ENCODE data around the gene APLP2.

The APLP2 gene

GRCh38 chr11:130120045-130120444 lies 50.4 kb downstream of the APLP2 start:
- H3K4me3 ChIP-seq (ENCODE audit: low read depth, low read length): no peak overlapping the region
- no peak for TF ChIP-seq CTCF (IDR thresholded peaks at IDR 0.05; ENCODE audit: control insufficient read depth, extremely low read depth, insufficient read depth)
- DNase-seq (ENCODE audit: low read depth): no peak

DNA sequence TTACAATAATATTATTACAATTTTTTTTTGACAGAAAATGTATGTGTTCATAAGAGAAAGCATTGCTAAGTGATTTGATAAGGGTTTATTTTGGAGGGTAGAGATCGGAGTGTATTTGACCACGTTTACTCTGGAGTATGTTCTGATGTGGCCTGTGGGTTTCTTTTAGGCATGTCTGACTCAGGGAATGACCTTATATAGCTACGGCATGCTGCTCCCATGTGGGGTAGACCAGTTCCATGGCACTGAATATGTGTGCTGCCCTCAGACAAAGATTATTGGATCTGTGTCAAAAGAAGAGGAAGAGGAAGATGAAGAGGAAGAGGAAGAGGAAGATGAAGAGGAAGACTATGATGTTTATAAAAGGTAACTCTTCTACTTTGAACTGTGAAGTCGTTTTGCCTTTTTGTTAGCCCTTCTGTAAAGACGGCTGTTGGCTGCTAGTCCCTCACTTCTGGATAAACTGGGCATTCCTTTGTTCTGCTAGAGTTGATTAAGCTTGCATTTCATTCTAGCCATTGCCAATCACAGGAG lies 51.8 kb downstream of the APLP2 start:
- DNase-seq (ENCODE audit: low read depth): no peak
- TF ChIP-seq CTCF (IDR thresholded peaks at IDR 0.05; ENCODE audit: control insufficient read depth, extremely low read depth, insufficient read depth): no peak
- no peak overlapping the region for H3K4me3 ChIP-seq (ENCODE audit: low read depth, low read length)

- no peak for TF ChIP-seq CTCF (IDR thresholded peaks at IDR 0.05; ENCODE audit: control insufficient read depth, extremely low read depth, insufficient read depth)
- no peak for DNase-seq (ENCODE audit: low read depth)
- H3K4me3 ChIP-seq (ENCODE audit: low read depth, low read length): no peak overlapping the region
These were observed 52.5 kb downstream of the APLP2 start for GRCh38 chr11:130122141-130122575.

DNA sequence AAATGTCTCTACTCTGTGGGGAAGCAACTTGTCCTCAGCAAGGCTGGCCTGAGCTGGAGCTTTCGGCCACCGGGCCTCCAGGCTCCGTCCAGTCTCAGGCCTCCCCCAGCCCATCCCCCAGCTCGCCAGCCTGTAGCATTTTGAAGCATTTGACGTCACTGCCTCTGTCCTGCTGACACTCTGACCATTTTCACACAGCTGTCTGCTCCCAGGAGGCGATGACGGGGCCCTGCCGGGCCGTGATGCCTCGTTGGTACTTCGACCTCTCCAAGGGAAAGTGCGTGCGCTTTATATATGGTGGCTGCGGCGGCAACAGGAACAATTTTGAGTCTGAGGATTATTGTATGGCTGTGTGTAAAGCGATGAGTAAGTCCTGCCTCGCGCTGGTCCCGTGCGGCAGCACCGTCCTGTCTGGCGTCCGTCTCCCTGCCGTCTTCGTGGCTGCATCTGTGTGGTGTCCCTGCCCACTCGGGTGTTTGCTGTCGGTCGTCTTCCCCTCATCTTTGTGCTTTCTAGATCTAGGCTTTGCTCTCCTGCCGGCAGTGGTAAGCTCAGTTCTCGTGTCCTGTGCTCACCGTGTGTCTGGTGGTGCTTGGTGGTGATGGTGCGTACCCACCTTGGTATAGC lies 53.8 kb downstream of the APLP2 start:
- no peak for TF ChIP-seq CTCF (IDR thresholded peaks at IDR 0.05; ENCODE audit: control insufficient read depth, extremely low read depth, insufficient read depth)
- no peak for DNase-seq (ENCODE audit: low read depth)
- no peak overlapping the region for H3K4me3 ChIP-seq (ENCODE audit: low read depth, low read length)

GRCh38 chr11:130124096-130124495 lies 54.4 kb downstream of the APLP2 start:
- no peak for DNase-seq (ENCODE audit: low read depth)
- no peak for TF ChIP-seq CTCF (IDR thresholded peaks at IDR 0.05; ENCODE audit: control insufficient read depth, extremely low read depth, insufficient read depth)
- no peak overlapping the region for H3K4me3 ChIP-seq (ENCODE audit: low read depth, low read length)

DNA sequence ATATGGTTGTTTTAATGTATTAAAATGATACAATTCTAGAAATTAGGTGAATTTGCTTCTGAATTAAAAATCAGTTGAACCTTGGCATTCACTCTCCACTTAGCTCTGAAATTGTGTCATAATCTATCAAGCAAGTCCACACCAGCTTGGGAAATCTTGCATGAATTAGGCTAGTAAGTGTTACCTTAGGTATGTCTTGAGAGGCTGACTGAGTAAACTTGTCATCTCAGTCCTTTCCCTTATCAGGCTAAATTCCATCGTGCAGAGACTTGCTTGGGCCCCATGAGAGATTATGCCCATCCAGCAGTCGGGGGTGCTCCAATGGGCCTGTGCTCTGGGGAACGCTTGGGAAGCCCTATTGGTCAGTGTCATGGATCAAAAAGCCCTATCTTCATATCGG lies 55.9 kb downstream of the APLP2 start:
- H3K4me3 ChIP-seq (ENCODE audit: low read depth, low read length): no peak overlapping the region
- no peak for TF ChIP-seq CTCF (IDR thresholded peaks at IDR 0.05; ENCODE audit: control insufficient read depth, extremely low read depth, insufficient read depth)
- no peak for DNase-seq (ENCODE audit: low read depth)

GRCh38 chr11:130126516-130126915 lies 56.8 kb downstream of the APLP2 start:
- no peak overlapping the region for H3K4me3 ChIP-seq (ENCODE audit: low read depth, low read length)
- no peak for DNase-seq (ENCODE audit: low read depth)
- TF ChIP-seq CTCF (IDR thresholded peaks at IDR 0.05; ENCODE audit: control insufficient read depth, extremely low read depth, insufficient read depth): no peak

Measured in LNCaP clone FGC (cell line).